ENCODE results near the gene MYBPC1.

MYBPC1 gene

DNA sequence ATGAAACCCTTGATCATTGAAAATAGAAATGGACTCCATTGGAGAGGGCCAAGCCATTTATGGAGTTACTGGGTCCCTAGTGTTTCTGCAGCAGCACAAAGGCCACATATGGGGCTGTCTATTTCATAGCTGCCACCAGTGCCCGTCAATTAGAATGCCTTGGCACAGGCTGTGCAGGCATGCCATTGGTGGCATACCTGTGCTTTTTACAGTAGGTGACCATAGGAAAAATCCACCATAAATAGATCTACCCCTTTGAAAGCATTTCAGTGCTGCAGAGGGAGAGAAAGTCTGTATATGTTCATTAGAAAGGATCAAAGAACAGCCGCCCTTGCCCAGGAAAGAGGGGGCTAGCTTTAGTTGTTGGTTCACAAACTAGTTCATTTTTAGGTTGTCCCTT, 13.1 kb downstream of the MYBPC1 start:
- H3K36me3 ChIP-seq (ENCODE audit: control insufficient read depth in 2 of 2, insufficient read depth in 1 of 2, low read length in 2 of 2): no peaks in the 10 kb centered on the region
- no peaks in the 10 kb centered on the region for H3K4me1 ChIP-seq (ENCODE audit: control insufficient read depth, insufficient read depth, low read length)
- no peaks in the 10 kb centered on the region for H3K9me3 ChIP-seq (ENCODE audit: control insufficient read depth, insufficient read depth, low read depth, low read length)
- ChIA-PET CTCF (interaction anchor here (0.7 kb wide), 1 partner anchor 117 kb away, joined by 3 read pairs; no protein-coding TSS in a partner anchor), POLR2A (no interaction called here)
- no peak overlapping the region for H3K4me3 ChIP-seq (ENCODE audit: low read depth, low read length)
- no peak overlapping the region for H3K27ac ChIP-seq (ENCODE audit: extremely low read depth, low read depth, low read length)
- TF ChIP-seq ZNF16 (tag by site-specific recombination; IDR thresholded peaks at IDR 0.05; ENCODE audit: low read depth) (no peak), BCL11A (tag by site-specific recombination; IDR thresholded peaks at IDR 0.05; ENCODE audit: low read depth) (no peak), ZIC2 (tag by site-specific recombination; IDR thresholded peaks at IDR 0.05) (no peak), ZNF266 (tag by site-specific recombination; IDR thresholded peaks at IDR 0.05; ENCODE audit: low read depth) (no peak), FEZF1 (tag by site-specific recombination; IDR thresholded peaks at IDR 0.05) (no peak), ZSCAN30 (tag by site-specific recombination; IDR thresholded peaks at IDR 0.05) (no peak), KLF9 (tag by site-specific recombination; IDR thresholded peaks at IDR 0.05; ENCODE audit: low read depth) (no peak), HOXD13 (CRISPR knock-in tag; IDR thresholded peaks at IDR 0.05; ENCODE audit: borderline replicate concordance) (no peak), ZBTB1 (tag by site-specific recombination; IDR thresholded peaks at IDR 0.05) (no peak), ZNF155 (tag by site-specific recombination; IDR thresholded peaks at IDR 0.05) (no peak), ZNF600 (tag by site-specific recombination; IDR thresholded peaks at IDR 0.05) (no peak), ZBTB20 (tag by site-specific recombination; IDR thresholded peaks at IDR 0.05) (no peak), KLF1 (tag by site-specific recombination; IDR thresholded peaks at IDR 0.05) (no peak), ZNF623 (tag by site-specific recombination; IDR thresholded peaks at IDR 0.05) (no peak), ZNF354C (tag by site-specific recombination; IDR thresholded peaks at IDR 0.05; ENCODE audit: borderline replicate concordance, low read depth) (no peak), ZNF223 (tag by site-specific recombination; IDR thresholded peaks at IDR 0.05) (no peak), ZFHX2 (tag by site-specific recombination; conservative IDR thresholded peaks at IDR 0.05) (no peak), HOXA7 (CRISPR knock-in tag; IDR thresholded peaks at IDR 0.05; ENCODE audit: borderline replicate concordance) (no peak)
- TF ChIP-seq, protein P1, sequence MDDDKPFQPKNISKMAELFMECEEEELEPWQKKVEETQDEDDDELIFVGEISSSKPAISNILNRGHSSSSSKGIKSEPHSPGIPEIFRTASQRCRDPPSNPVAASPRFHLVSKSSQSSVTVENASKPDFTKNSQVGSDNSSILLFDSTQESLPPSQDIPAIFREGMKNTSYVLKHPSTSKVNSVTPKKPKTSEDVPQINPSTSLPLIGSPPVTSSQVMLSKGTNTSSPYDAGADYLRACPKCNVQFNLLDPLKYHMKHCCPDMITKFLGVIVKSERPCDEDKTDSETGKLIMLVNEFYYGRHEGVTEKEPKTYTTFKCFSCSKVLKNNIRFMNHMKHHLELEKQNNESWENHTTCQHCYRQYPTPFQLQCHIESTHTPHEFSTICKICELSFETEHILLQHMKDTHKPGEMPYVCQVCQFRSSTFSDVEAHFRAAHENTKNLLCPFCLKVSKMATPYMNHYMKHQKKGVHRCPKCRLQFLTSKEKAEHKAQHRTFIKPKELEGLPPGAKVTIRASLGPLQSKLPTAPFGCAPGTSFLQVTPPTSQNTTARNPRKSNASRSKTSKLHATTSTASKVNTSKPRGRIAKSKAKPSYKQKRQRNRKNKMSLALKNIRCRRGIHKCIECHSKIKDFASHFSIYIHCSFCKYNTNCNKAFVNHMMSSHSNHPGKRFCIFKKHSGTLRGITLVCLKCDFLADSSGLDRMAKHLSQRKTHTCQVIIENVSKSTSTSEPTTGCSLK (tag by site-specific recombination; IDR thresholded peaks at IDR 0.05): no peak
- TF ChIP-seq, protein P2, sequence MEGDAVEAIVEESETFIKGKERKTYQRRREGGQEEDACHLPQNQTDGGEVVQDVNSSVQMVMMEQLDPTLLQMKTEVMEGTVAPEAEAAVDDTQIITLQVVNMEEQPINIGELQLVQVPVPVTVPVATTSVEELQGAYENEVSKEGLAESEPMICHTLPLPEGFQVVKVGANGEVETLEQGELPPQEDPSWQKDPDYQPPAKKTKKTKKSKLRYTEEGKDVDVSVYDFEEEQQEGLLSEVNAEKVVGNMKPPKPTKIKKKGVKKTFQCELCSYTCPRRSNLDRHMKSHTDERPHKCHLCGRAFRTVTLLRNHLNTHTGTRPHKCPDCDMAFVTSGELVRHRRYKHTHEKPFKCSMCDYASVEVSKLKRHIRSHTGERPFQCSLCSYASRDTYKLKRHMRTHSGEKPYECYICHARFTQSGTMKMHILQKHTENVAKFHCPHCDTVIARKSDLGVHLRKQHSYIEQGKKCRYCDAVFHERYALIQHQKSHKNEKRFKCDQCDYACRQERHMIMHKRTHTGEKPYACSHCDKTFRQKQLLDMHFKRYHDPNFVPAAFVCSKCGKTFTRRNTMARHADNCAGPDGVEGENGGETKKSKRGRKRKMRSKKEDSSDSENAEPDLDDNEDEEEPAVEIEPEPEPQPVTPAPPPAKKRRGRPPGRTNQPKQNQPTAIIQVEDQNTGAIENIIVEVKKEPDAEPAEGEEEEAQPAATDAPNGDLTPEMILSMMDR (tag by site-specific recombination; IDR thresholded peaks at IDR 0.05): no peak

DNA sequence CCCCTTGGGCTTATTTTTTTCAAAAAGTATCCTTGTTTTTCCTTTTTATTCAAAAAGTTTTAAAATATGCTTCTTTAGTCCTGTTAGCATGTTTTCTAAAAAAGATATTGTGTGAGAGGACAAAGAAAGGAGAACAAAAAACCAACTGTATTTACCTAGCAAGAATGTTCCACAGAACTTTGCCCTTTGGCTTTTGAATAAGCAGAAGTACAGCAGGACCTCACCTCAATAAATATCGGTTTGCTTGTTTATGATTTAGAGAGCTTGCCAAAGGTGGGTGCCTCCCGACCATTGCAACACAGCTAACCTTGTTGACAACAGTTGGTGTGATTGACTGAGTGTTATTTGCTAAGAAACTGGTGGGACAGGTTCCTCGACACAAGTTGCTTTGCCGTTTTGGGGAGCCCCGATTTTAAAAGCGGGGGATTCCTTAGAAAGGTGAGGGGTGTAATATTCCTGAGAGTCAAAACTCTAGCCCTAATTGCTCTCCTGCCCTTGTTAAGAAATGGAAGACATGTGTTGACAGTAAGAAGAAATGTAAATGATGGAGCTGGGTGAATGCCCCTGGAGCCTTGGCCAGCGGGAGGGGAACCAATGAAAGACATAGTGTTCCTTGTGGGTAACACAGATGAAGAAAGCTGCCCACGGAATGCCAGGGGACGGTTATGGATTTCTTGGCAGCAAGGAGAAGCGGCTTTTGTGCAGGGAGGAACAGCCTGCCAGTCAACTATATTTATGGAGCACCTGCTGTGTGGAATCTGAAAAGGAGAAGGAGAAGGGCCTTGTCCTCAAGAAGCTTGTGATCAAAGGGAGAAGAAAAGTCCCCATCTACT, 13.7 kb downstream of the MYBPC1 start:
- no peaks in the 10 kb centered on the region for H3K4me1 ChIP-seq (ENCODE audit: control insufficient read depth, insufficient read depth, low read length)
- ChIA-PET CTCF (no interaction called here), POLR2A (no interaction called here)
- no peak overlapping the region for H3K4me3 ChIP-seq (ENCODE audit: low read depth, low read length)
- no peaks in the 10 kb centered on the region for H3K36me3 ChIP-seq (ENCODE audit: control insufficient read depth in 2 of 2, insufficient read depth in 1 of 2, low read length in 2 of 2)
- no peak overlapping the region for H3K27ac ChIP-seq (ENCODE audit: extremely low read depth, low read depth, low read length)
- H3K9me3 ChIP-seq (ENCODE audit: control insufficient read depth, insufficient read depth, low read depth, low read length): no peaks in the 10 kb centered on the region
- TF ChIP-seq ZNF76 (tag by site-specific recombination; IDR thresholded peaks at IDR 0.05; ENCODE audit: borderline replicate concordance, low read depth) (no peak), ZNF202 (tag by site-specific recombination; IDR thresholded peaks at IDR 0.05; ENCODE audit: borderline replicate concordance) (no peak)
- TF ChIP-seq, protein P3, sequence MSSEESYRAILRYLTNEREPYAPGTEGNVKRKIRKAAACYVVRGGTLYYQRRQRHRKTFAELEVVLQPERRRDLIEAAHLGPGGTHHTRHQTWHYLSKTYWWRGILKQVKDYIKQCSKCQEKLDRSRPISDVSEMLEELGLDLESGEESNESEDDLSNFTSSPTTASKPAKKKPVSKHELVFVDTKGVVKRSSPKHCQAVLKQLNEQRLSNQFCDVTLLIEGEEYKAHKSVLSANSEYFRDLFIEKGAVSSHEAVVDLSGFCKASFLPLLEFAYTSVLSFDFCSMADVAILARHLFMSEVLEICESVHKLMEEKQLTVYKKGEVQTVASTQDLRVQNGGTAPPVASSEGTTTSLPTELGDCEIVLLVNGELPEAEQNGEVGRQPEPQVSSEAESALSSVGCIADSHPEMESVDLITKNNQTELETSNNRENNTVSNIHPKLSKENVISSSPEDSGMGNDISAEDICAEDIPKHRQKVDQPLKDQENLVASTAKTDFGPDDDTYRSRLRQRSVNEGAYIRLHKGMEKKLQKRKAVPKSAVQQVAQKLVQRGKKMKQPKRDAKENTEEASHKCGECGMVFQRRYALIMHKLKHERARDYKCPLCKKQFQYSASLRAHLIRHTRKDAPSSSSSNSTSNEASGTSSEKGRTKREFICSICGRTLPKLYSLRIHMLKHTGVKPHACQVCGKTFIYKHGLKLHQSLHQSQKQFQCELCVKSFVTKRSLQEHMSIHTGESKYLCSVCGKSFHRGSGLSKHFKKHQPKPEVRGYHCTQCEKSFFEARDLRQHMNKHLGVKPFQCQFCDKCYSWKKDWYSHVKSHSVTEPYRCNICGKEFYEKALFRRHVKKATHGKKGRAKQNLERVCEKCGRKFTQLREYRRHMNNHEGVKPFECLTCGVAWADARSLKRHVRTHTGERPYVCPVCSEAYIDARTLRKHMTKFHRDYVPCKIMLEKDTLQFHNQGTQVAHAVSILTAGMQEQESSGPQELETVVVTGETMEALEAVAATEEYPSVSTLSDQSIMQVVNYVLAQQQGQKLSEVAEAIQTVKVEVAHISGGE (tag by site-specific recombination; conservative IDR thresholded peaks at IDR 0.05; ENCODE audit: low read depth): no peak

Measured in HEK293 (cell line).